Activated CD8-positive, alpha-beta memory T cell treated with anti-CD3 and anti-CD28 coated beads, Interleukin-2, amount 50 U/mL, for 24 hours (primary cell): Measurements from ENCODE around the gene CCDC87.
A peak's percentile ranks its signal among the peaks of the same experiment; 100 is the strongest.
"Not testable (repeated sequence)": the region's sequence is repeated elsewhere in the genome, so short reads cannot be mapped to it uniquely, and the experiment has no call there.

Source experiments
- DNase-seq: peaks from one replicate; pipeline ENCODE4 v3.0.0-alpha.2; 2020; ENCODE audit errors: extremely low read depth

The CCDC87 gene

GRCh38 chr11:66555416-66555815 is 37.4 kb downstream of the CCDC87 start:
- no peak for DNase-seq

- no peak for DNase-seq
Observed at GRCh38 chr11:66554602-66555001, 38.3 kb downstream of the CCDC87 start.

GRCh38 chr11:66550887-66551286 is 42.0 kb downstream of the CCDC87 start:
- DNase-seq: no peak

- DNase-seq: no peak
Observed at GRCh38 chr11:66549696-66550095, 43.2 kb downstream of the CCDC87 start.

- no peak for DNase-seq
Observed at GRCh38 chr11:66548774-66549630, 43.9 kb downstream of the CCDC87 start.

- no peak for DNase-seq
Observed at GRCh38 chr11:66548041-66548440, 44.8 kb downstream of the CCDC87 start.

- no peak for DNase-seq
Observed at GRCh38 chr11:66547662-66548009, 45.2 kb downstream of the CCDC87 start.

- DNase-seq: no peak
Observed at GRCh38 chr11:66546966-66547661, 45.7 kb downstream of the CCDC87 start.

- DNase-seq: no peak
Observed at GRCh38 chr11:66546368-66546965, 46.4 kb downstream of the CCDC87 start, which contains the start of gene ACTN3. Gene ACTN3, plus strand, starts transcription at chr11:66546903. Its CDS starts 35 bp downstream, at chr11:66546938.

GRCh38 chr11:66545701-66546367 is 47.0 kb downstream of the CCDC87 start, which contains the start of gene ZDHHC24:
Gene ZDHHC24, minus strand, starts transcription at chr11:66546048. Its CDS starts 45 bp downstream, at chr11:66546003.
- peak; percentile 72 for DNase-seq

- not testable (repeated sequence) for DNase-seq
Observed at GRCh38 chr11:66544952-66545351, 47.9 kb downstream of the CCDC87 start.

GRCh38 chr11:66543263-66544107 is 49.4 kb downstream of the CCDC87 start:
- DNase-seq: peak; percentile 20

- no peak for DNase-seq
Observed at GRCh38 chr11:66542362-66542761, 50.5 kb downstream of the CCDC87 start.

- DNase-seq: no peak
Observed at GRCh38 chr11:66541892-66542291, 51.0 kb downstream of the CCDC87 start.

GRCh38 chr11:66540598-66540997 is 52.3 kb downstream of the CCDC87 start:
- not testable (repeated sequence) for DNase-seq
